Activated naive CD8-positive, alpha-beta T cell treated with anti-CD3 and anti-CD28 coated beads, Interleukin-2, amount 10 ng/mL, durations not matched to agents 7 days and 5 days (primary cell): ENCODE results near the gene SLC19A2. TPM values are rescaled to one million over a fixed set of nuclear protein-coding genes. Genes with fewer than 3 reads are reported as not detected.
"Not testable (repeated sequence)": the region's sequence is repeated elsewhere in the genome, so short reads cannot be mapped to it uniquely, and the experiment has no call there.

ENCODE experiments used
- ATAC-seq: fragments of 150-1000 bp; cut with Tn5 transposase; one replicate; pipeline ENCODE4 v1.10.0; 2021; ENCODE audit warnings: low read depth, moderate library complexity
- POLR2A ChIA-PET: fragments of 350-600 bp; sonication (Branson Sonifier 250); formaldehyde crosslinking; loops from one replicate; lab custom pipeline; 2021; ENCODE audit warnings: antibody characterized with exemption; lab: Charles Lee
- DNase-seq: peaks from one replicate; pipeline ENCODE4 v3.0.0; 2021
- H3K27ac Mint-ChIP-seq: one replicate; pipeline ENCODE4 v1.8.0; 2022; ENCODE audit warnings: mild to moderate bottlenecking, mixed read lengths
- H3K27me3 Mint-ChIP-seq: one replicate; pipeline ENCODE4 v1.8.0; 2022; ENCODE audit warnings: mild to moderate bottlenecking, moderate library complexity, mixed read lengths
- H3K36me3 Mint-ChIP-seq: one replicate; pipeline ENCODE4 v1.8.0; 2021; ENCODE audit warnings: mild to moderate bottlenecking, mixed read lengths
- H3K4me1 Mint-ChIP-seq: one replicate; pipeline ENCODE4 v1.8.0; 2021; ENCODE audit warnings: mixed read lengths
- H3K4me3 Mint-ChIP-seq: one replicate; pipeline ENCODE4 v1.8.0; 2022; ENCODE audit warnings: mild to moderate bottlenecking, moderate library complexity, mixed read lengths
- H3K9me3 Mint-ChIP-seq: one replicate; pipeline ENCODE4 v1.8.0; 2021; ENCODE audit warnings: mixed read lengths
- total RNA-seq, 2 experiments: library from RNA; stranded (reverse); gene quantifications; one replicate each; pipeline ENCODE4 v1.2.3, GENCODE V29; 2021

The SLC19A2 gene
- total RNA-seq, 2 experiments from 2014 or later: 4.8 to 5.0 TPM

DNA sequence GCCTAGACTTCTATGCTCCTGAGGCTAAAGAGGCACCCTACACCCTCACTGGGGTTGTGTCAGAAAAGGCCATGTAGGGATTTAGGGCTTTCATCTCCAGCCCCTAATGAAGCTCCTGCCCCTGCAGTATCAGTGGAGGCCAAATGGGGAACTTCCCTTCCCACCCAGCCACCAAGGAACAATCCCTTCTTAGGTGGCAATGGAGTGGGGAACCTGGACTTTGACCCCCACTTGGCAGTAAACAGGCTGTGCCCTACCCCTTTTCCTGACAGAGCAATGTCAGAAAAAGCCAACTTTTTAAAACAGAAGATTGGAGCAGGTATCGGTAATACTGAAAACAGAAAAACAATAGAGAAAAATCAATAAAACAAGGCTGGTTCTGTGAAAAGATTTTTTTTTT lies 35.5 kb upstream of the SLC19A2 start:
- no peak for ATAC-seq
- POLR2A ChIA-PET: no interaction called here

DNA sequence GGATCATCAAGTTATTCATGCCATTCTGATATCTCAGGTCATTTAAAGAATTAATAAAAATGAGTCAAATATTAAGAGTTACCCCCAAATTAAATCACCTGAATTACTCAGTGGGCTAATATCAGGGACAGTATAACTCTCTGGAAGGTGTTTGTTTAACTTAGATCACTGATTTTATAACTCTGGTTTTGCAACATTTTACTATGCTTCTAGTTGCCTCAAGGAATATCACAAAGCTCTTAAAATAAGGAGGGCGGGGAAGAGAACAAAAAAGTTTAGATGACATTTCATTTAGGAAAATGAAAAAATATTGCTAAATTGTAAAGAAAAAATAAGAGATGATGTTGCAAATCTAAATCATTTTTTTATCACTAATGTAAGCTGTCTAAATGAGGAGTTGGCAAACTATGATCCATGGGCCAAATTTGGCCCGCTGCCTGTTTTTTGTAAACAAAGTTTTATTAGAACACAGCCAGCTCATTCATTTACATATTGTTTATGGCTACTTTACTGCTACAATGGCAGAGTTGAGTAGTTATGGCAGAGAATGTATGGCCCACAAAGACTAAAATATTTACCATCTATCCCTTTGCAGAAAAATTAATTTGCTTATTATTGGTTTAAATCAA lies 31.9 kb upstream of the SLC19A2 start:
- H3K27me3 Mint-ChIP-seq: no peaks in the 10 kb centered on the region
- no peaks in the 10 kb centered on the region for H3K36me3 Mint-ChIP-seq
- no peak overlapping the region for H3K4me3 Mint-ChIP-seq
- DNase-seq (no peak), ATAC-seq (no peak)
- no peak overlapping the region for H3K27ac Mint-ChIP-seq
- POLR2A ChIA-PET: no interaction called here
- no peaks in the 10 kb centered on the region for H3K9me3 Mint-ChIP-seq
- no peaks in the 10 kb centered on the region for H3K4me1 Mint-ChIP-seq

More for the DNA sequence above, 35.5 kb upstream of the SLC19A2 start:
- H3K36me3 Mint-ChIP-seq: peaks cover 1% of the 10 kb centered on the region
- H3K27me3 Mint-ChIP-seq: no peaks in the 10 kb centered on the region
- H3K27ac Mint-ChIP-seq: no peak overlapping the region
- DNase-seq: no peak
- H3K4me1 Mint-ChIP-seq: no peaks in the 10 kb centered on the region
- H3K4me3 Mint-ChIP-seq: no peak overlapping the region
- no peaks in the 10 kb centered on the region for H3K9me3 Mint-ChIP-seq

DNA sequence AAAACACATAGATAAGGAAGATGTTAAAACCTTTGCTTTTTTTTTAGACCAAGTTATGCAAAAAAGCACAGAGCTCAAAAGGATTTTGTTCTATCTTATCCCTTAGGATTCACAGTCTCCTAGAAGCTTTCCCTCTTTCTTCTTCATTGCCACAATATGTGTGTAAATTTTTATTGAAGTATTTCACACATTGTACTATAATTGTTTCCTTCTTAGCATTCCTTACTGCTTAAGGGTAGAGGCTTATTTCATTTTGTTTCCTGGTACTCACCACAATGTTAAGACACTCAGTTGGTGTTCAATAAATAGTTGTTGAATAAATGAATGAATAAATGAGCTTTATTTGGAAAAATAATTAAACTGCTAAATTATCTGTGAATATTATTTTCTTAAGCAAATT lies 29.9 kb upstream of the SLC19A2 start:
- Mint-ChIP-seq H3K27me3 (no peaks in the 10 kb centered on the region), H3K27ac (no peak overlapping the region), H3K9me3 (no peaks in the 10 kb centered on the region), H3K4me3 (no peak overlapping the region), H3K36me3 (no peaks in the 10 kb centered on the region), H3K4me1 (no peaks in the 10 kb centered on the region)
- POLR2A ChIA-PET: no interaction called here
- ATAC-seq (no peak), DNase-seq (no peak)

DNA sequence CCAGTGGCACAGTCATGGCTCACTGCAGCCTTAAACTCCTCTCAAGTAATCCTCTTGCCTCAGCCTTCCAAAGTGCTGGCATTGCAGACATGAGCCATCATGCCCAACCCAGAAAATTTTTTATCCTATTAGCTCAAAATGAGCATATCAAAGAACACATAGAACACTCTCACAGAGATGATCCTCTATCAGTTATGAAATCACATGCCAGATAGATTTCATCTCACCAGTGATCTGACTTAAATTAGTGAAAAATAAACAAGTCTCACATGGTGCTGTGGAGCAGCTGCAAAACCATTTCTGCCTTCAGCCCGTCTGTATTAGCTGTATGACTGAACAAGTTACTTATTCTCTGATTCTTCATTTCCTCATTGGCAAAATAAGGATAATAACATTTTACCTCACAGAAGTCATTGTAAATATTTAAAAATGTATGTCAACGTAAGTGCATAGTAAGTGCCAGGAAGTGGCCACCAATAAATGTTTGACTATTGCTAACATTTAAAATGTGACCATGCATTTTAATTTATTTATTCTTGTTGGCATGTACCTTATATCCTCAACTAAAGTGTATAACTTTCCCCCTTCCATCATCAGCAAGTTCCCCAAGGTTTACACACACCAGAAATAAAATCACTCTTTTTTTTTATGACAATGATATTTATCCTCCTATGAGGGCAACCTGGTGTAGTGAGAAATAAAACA lies 29.0 kb upstream of the SLC19A2 start:
- Mint-ChIP-seq H3K4me3 (no peak overlapping the region), H3K27me3 (no peaks in the 10 kb centered on the region), H3K36me3 (no peaks in the 10 kb centered on the region), H3K27ac (no peak overlapping the region), H3K4me1 (no peaks in the 10 kb centered on the region), H3K9me3 (no peaks in the 10 kb centered on the region)
- DNase-seq (no peak), ATAC-seq (no peak)
- POLR2A ChIA-PET: no interaction called here

DNA sequence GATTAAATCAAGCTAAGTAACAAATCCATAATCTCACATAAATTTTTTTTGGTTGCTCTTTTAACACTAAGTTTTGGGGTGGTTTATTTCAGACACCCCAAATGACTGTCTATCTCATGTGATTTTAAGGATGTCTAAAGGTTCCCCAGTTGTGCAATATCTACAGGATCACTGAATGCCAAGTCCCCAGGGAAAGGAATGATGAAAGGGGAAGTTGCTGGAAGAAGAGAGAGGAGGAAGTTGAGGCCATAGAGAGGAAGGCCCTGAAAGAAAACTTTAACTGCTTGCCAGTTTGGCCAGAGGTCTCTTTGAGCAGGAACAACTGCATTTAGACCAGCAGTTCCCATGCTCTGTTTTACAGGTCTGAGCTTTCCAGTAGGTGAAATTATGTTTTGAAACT lies 27.5 kb upstream of the SLC19A2 start:
- Mint-ChIP-seq H3K4me3 (no peak overlapping the region), H3K27me3 (no peaks in the 10 kb centered on the region), H3K9me3 (no peaks in the 10 kb centered on the region), H3K4me1 (peaks cover 3% of the 10 kb centered on the region), H3K27ac (no peak overlapping the region), H3K36me3 (no peaks in the 10 kb centered on the region)
- ATAC-seq (no peak), DNase-seq (no peak)
- POLR2A ChIA-PET: no interaction called here

DNA sequence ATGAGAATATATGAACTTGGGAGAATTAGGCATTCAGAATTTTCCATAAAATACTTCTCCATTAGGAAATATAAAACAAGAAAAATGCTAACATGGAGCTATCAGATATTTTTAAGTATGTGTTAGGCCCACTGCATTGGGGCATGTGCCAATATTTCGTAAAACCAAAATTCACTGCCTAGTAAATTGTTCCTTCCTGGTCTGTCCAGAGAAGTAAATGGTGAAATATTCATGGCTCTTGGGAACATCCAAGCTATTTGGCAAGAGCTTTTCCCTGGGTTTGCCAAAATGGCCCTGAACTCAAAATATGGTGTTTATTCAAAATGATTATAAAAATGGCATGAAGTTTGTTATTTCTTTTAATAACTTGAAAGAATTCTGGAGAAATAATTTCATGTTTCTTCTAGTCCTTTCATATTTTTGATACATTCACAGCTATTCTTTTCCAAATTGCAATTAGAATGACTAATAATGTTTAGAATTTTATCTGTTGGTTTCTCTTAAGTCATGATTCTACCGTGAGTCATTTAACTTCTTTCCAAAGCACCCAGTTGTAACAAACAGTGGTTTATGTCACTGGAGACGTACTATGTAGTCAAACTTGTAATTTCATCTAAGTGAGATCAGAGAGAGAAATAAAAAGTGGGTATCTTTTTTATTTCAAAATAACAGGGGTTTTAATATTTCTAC lies 25.7 kb upstream of the SLC19A2 start:
- no peak for DNase-seq
- no peak for ATAC-seq
- H3K4me1 Mint-ChIP-seq: peaks cover 3% of the 10 kb centered on the region
- no peaks in the 10 kb centered on the region for H3K36me3 Mint-ChIP-seq
- POLR2A ChIA-PET: no interaction called here
- no peak overlapping the region for H3K4me3 Mint-ChIP-seq
- no peaks in the 10 kb centered on the region for H3K9me3 Mint-ChIP-seq
- no peaks in the 10 kb centered on the region for H3K27me3 Mint-ChIP-seq
- H3K27ac Mint-ChIP-seq: no peak overlapping the region

DNA sequence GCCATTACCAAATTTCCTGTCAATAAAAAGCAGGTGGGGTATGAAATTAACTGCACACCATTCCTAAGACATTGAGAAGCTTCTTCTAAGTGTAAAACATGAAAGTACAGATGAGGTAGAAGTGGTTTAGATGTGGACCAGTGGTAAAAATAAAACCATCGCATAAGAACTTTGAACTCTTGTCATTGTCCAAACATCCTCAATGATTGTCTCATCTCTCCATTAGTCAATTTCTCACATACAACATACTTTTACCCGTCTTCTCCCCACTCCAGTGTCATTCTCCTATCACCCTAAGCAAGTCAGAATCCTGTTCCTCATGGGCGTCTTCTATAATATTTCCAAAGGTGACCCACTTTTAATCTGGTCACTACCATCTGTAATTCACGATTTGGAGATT lies 24.3 kb upstream of the SLC19A2 start:
- Mint-ChIP-seq H3K27ac (no peak overlapping the region), H3K36me3 (no peaks in the 10 kb centered on the region), H3K4me3 (no peak overlapping the region), H3K9me3 (no peaks in the 10 kb centered on the region), H3K4me1 (peaks cover 3% of the 10 kb centered on the region), H3K27me3 (no peaks in the 10 kb centered on the region)
- POLR2A ChIA-PET: no interaction called here
- ATAC-seq (no peak), DNase-seq (no peak)

DNA sequence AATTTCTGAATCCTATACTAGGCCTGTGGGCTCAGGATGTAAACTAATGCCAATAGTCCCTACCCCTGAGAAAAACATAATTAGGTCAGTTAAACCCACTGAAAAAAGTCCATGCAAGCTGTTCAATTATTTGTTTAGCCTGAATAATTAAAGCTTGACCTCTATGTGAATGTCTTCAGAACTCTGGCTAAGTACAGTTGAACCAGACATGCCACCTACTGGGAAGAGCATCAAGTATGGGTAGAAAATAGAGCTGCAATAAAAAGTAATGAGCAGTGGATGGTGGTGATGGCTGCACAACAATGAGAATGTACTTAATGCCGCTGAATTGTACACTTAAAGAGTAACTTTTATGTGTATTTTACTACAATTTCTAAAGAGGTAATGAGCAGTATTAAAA lies 23.6 kb upstream of the SLC19A2 start:
- ATAC-seq (no peak), DNase-seq (no peak)
- H3K4me3 Mint-ChIP-seq: no peak overlapping the region
- no peaks in the 10 kb centered on the region for H3K9me3 Mint-ChIP-seq
- H3K27ac Mint-ChIP-seq: no peak overlapping the region
- POLR2A ChIA-PET: no interaction called here
- peaks cover 3% of the 10 kb centered on the region for H3K4me1 Mint-ChIP-seq
- no peaks in the 10 kb centered on the region for H3K27me3 Mint-ChIP-seq
- H3K36me3 Mint-ChIP-seq: no peaks in the 10 kb centered on the region

DNA sequence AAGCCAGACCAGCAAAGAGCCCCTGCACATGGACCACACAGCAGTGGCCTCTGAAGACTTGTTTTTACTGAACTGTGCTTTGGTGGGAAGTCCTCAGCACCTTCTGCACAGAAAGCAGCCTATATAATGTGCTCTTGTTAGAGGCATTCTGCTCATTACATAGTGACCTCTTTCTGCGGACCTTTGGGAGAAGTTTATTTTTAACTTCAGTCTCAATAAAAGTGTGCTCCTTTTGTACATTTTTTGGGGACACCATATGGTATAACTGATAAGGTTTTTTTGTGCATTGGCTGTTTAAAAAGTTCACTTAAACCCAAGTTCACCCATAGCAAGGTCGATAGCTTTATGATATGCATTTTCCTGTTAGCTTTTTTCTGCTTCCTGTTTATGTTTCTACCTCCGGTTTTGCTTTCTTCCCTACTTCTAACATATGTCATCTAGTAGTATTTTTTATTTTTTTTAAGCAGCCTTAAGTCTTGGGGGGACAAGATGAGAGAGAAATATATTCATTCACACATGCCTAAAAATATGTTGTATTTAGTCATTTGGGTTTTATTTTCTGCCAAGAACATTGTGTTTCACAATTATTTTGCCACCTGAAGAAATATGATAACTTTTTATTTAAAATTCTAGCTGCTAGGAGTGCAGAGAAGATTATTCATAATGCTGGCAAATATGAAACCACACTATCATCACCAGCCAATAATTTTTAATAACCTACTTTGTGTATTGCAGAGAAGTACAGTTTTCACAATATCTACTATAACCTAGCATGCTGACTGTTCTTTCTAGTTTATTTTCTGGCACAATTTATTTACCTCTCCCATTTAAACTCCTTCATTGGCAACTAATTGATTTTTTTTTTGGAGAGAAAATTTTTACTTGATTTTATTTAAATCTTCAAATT lies 22.9 kb upstream of the SLC19A2 start:
- Mint-ChIP-seq H3K27me3 (no peaks in the 10 kb centered on the region), H3K4me1 (peaks cover 3% of the 10 kb centered on the region), H3K4me3 (peak overlapping the region; percentile 67), H3K9me3 (no peaks in the 10 kb centered on the region), H3K27ac (peak overlapping the region; percentile 62), H3K36me3 (no peaks in the 10 kb centered on the region)
- POLR2A ChIA-PET: no interaction called here
- no peak for DNase-seq
- no peak for ATAC-seq

DNA sequence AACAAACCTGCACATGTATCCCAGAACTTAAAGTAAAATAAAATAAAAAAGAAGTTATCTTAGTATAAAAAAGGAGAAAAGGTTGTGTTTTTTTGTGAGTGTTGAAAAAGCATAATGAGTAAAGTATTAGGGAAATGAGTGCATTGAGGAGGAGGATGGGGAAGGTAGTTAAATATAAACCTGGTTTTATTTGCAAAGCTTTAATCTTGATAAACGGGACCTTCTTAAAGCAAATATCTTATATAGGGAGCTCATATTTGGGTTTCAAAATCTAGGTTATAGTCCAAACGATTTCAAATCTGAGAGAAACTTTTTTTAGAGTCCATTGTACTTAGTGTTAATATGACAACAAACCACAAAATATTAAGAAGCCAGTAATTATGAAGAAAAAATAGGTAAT lies 21.7 kb upstream of the SLC19A2 start:
- Mint-ChIP-seq H3K9me3 (peaks cover 2% of the 10 kb centered on the region), H3K4me3 (no peak overlapping the region), H3K27ac (no peak overlapping the region), H3K27me3 (no peaks in the 10 kb centered on the region), H3K4me1 (peaks cover 3% of the 10 kb centered on the region), H3K36me3 (no peaks in the 10 kb centered on the region)
- no peak for ATAC-seq
- no peak for DNase-seq
- POLR2A ChIA-PET: no interaction called here

DNA sequence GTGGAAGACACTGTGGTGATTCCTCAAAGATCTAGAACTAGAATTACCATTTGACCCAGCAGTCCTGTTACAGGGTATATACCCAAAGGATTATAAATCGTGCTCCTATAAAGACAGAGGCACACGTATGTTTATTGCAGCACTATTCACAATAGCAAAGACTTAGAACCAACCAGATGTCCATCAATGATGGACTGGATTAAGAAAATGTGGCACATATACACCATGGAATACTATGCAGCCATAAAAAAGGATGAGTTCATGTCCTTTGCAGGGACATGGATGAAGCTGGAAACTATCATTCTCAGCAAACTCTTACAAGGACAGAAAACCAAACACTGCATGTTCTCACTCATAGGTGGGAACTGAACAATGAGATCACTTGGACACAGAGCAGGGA lies 17.9 kb upstream of the SLC19A2 start:
- H3K27me3 Mint-ChIP-seq, DNase-seq, POLR2A ChIA-PET, H3K36me3 Mint-ChIP-seq, H3K9me3 Mint-ChIP-seq, H3K27ac Mint-ChIP-seq, ATAC-seq, H3K4me3 Mint-ChIP-seq, H3K4me1 Mint-ChIP-seq: not testable (repeated sequence)

DNA sequence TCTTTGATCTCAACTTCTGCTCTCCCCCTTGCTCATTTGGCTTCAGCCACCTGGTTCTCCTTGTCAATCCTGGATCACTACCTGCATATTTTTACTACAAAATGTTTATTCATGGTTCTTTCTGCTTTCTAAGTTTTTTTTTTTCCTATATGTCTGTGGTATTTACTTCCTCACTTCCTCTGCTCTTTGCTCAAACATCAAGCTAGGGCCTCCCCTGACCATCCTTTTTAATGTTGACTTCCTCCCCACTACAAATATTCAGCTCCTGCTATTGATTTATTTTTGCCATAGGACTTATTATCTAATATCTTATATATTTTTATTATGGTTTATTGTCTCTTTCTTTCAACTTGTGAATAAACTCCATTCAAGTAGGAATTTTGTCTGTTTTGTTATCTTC lies 14.1 kb upstream of the SLC19A2 start:
- peaks cover 8% of the 10 kb centered on the region for H3K4me1 Mint-ChIP-seq
- ATAC-seq: no peak
- H3K27me3 Mint-ChIP-seq: no peaks in the 10 kb centered on the region
- peak overlapping the region; percentile 60 for H3K27ac Mint-ChIP-seq
- H3K9me3 Mint-ChIP-seq: peaks cover 2% of the 10 kb centered on the region
- H3K36me3 Mint-ChIP-seq: no peaks in the 10 kb centered on the region
- no peak for DNase-seq
- POLR2A ChIA-PET: no interaction called here
- no peak overlapping the region for H3K4me3 Mint-ChIP-seq

DNA sequence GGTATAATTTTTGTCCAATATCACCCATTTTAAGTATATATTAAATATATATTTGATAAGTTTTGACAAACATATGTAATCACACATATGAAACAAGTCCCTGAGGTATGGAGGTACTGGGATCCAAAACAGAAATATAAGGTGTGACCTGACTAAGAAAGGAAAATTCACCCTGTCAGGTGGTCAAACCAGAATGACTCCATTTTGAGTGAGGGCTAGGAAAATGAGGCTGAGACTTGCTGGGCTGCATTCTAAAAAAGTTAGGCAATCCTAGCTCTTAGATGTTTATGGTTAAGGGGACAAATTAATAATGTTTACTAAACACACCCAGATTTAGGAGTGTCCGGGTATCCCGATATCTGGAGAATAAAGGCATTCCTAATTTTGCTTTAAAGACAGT lies 11.6 kb upstream of the SLC19A2 start:
- Mint-ChIP-seq H3K4me1 (peaks cover 8% of the 10 kb centered on the region), H3K36me3 (no peaks in the 10 kb centered on the region), H3K4me3 (no peak overlapping the region), H3K27me3 (peaks cover 3% of the 10 kb centered on the region), H3K9me3 (no peaks in the 10 kb centered on the region), H3K27ac (no peak overlapping the region)
- ATAC-seq: no peak
- no peak for DNase-seq
- POLR2A ChIA-PET: no interaction called here
